Omental fat pad (tissue), 4 donors: ENCODE results near the gene CMTM2. TPM values are rescaled to one million over a fixed set of nuclear protein-coding genes. Genes with fewer than 3 reads are reported as not detected.
"Not testable (repeated sequence)": the region's sequence is repeated elsewhere in the genome, so short reads cannot be mapped to it uniquely, and the experiment has no call there.

ENCODE experiments used
- ATAC-seq: fragments of 150-250 bp; one replicate; pipeline ENCODE4 v1.9.1; 2016; ENCODE audit warnings: mild to moderate bottlenecking, moderate library complexity; ENCODE audit not compliant: low FRiP score
- DNase-seq: peaks from one replicate; pipeline ENCODE4 v3.0.0-alpha.2; 2019; ENCODE audit warnings: low spot score
- CTCF ChIP-seq, 3 donors: fragments of 450-650 bp; IDR thresholded peaks; one replicate each; pipeline ENCODE4 v1.5.1; 2016 to 2017; ENCODE audit warnings: antibody characterized with exemption in 3 of 3, mild to moderate bottlenecking in 3 of 3, moderate library complexity in 2 of 3
- total RNA-seq, 4 donors: library from RNA; depleted of rRNA; stranded (reverse); fragments of >200 nt; gene quantifications; one replicate each; pipeline ENCODE4 v1.1.0, GENCODE V29; 2016

The CMTM2 gene
- total RNA-seq, 4 donors from 2014 or later = 1.1 to 5.7 (median 1.2) TPM; not detected in 1

DNA sequence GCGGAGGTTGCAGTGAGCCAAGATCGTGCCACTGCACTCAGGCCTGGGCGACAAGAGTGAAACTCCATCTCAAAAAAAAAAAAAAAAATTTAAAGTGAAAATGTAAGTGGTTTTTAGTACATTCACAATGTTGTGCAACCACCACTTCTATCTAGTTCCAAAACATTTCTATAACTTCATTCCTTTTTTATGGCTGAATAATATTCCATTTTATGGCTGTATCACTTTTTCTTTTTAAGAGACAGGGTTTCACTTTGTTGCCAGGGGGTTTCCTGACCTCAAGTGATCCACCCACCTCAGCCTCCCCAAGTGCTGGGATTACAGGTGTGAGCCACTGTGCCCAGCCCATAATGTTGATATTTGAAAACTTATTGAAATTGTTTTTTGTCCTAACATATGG, 13.6 kb downstream of the CMTM2 start:
- no peak for TF ChIP-seq CTCF (IDR thresholded peaks at IDR 0.05)
- no peak for ATAC-seq
- no peak for DNase-seq

- DNase-seq (no peak), ATAC-seq (no peak)
- no peak for TF ChIP-seq CTCF (IDR thresholded peaks at IDR 0.05)
These were observed 15.5 kb downstream of the CMTM2 start for GRCh38 chr16:66594739-66595138.

- DNase-seq, ATAC-seq: not testable (repeated sequence)
These were observed 17.3 kb downstream of the CMTM2 start for GRCh38 chr16:66596559-66596958.

GRCh38 chr16:66596986-66597848, 18.0 kb downstream of the CMTM2 start:
- TF ChIP-seq CTCF (IDR thresholded peaks at IDR 0.05) = no peak
- no peak for ATAC-seq
- DNase-seq = no peak

DNA sequence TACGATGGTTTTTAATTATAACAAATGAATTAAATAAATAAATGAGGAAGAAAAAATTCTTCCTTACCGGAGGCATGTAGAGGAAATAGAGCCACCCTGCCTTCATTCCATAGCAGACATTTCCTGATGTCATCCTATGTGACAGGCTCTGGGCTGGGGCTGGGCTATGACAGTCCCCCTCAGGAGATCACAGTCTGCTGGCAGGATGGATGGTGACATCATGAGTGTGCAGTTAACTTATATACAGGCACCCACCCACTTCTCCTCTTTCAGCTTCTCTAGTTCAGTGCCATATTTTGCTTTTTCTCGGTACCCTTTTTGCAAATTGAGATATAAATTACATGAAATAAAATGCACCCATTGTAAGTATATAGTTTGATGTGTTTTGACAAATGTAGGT, 18.8 kb downstream of the CMTM2 start:
- DNase-seq = no peak
- no peak for ATAC-seq
- TF ChIP-seq CTCF (IDR thresholded peaks at IDR 0.05) = no peak

- DNase-seq (no peak), ATAC-seq (no peak)
- no peak for TF ChIP-seq CTCF (IDR thresholded peaks at IDR 0.05)
These were observed 20.5 kb downstream of the CMTM2 start for GRCh38 chr16:66599726-66600125.

- no peak for ATAC-seq
- TF ChIP-seq CTCF (IDR thresholded peaks at IDR 0.05) = no peak
- no peak for DNase-seq
These were observed 21.2 kb downstream of the CMTM2 start for GRCh38 chr16:66600477-66600876.
